22Rv1 (cell line): ENCODE measurements around the gene CREBRF.
"Not testable (repeated sequence)": the region's sequence is repeated elsewhere in the genome, so short reads cannot be mapped to it uniquely, and the experiment has no call there.

Source experiments
- H3K27ac ChIP-seq: fragments of 450-650 bp; 2 replicates; pipeline ENCODE4 v1.5.1; 2017
- ZFX ChIP-seq: fragments of 450-650 bp; IDR thresholded peaks from 2 replicates; pipeline ENCODE4 v1.6.1; 2017; ENCODE audit warnings: antibody characterized with exemption, borderline replicate concordance
- TF ChIP-seq, protein P1 (sequence below): fragments of 450-650 bp; IDR thresholded peaks from 2 replicates; pipeline ENCODE4 v1.5.1; 2017; ENCODE audit warnings: mild to moderate bottlenecking

CREBRF gene

DNA sequence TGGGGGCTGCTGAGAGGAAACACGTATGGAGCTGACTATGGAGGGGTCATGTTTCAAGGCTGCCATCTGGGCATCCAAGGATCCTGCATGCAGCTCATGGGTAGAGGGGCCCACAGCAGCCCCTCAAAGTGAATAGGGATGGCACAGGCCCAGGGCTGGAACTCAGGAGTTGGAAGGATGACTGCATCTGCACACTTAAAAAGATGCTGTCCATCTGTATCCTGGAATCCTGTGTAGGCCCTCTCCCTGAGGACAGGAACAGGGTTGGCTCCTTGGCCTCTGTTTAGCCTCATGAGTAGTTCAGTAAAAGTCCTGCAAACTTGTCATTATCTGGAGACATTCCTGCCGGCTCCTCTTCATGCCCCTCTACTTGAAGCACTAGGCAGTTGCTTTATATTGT, 92.2 kb downstream of the CREBRF start:
- TF ChIP-seq, protein P1, sequence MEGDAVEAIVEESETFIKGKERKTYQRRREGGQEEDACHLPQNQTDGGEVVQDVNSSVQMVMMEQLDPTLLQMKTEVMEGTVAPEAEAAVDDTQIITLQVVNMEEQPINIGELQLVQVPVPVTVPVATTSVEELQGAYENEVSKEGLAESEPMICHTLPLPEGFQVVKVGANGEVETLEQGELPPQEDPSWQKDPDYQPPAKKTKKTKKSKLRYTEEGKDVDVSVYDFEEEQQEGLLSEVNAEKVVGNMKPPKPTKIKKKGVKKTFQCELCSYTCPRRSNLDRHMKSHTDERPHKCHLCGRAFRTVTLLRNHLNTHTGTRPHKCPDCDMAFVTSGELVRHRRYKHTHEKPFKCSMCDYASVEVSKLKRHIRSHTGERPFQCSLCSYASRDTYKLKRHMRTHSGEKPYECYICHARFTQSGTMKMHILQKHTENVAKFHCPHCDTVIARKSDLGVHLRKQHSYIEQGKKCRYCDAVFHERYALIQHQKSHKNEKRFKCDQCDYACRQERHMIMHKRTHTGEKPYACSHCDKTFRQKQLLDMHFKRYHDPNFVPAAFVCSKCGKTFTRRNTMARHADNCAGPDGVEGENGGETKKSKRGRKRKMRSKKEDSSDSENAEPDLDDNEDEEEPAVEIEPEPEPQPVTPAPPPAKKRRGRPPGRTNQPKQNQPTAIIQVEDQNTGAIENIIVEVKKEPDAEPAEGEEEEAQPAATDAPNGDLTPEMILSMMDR = no peak
- TF ChIP-seq ZFX = no peak
- no peak overlapping the region for H3K27ac ChIP-seq

DNA sequence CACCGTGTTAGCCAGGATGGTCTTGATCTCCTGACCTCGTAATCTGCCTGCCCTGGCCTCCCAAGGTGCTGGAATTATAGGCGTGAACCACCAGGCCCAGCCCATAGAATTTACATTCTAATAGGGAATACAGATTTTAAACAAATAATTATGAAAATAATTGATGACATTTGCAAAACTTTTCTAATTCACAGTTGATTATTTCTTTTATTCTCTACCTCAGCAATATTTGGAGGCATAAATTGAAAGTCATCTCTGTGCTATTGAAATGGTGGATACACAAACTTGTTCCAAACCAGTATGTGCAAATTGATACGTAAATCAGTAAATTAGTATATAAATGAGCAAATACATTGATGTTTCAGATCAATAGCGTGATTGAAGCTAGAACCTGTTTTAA, 96.4 kb downstream of the CREBRF start:
- H3K27ac ChIP-seq = no peak overlapping the region
- no peak for TF ChIP-seq ZFX
- TF ChIP-seq, protein P1 = no peak

DNA sequence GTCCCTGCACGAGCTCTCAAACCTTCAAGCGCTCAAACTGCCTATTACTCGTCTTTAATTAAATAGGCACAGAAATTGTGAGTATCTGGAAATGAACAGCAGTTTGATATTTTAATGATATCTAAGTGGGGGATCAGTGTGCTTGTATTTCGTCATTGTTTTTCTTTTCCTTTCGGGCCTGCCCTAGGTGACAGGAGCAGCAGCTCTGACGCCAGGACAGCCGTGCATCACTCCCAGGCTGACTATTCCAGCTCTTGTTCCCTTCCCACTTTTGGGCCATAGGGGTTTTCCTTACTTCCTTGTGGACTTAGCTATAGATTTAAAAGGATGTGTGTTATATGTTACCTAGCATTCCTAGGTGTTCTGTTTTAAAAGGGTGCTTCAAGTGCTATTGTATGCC, 97.7 kb downstream of the CREBRF start:
- TF ChIP-seq, protein P1 = no peak
- no peak for TF ChIP-seq ZFX
- H3K27ac ChIP-seq = no peak overlapping the region

DNA sequence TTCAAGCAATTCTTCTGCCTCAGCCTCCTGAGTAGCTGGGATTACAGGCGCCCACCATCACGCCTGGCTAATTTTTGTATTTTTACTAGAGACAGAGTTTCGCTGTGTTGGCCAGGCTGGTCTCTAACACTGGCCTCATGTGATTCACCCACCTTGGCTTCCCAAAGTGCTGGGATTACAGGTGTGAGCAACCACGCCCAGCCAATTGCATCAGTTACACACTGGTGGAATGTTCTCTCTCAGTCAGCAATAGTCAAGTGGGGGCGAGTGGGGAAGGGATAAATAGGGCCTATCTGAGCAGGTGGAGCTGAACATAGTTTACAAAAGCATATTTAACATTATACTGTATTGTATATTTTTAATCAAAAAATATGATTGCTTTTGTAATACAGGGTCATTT, 98.5 kb downstream of the CREBRF start:
- H3K27ac ChIP-seq = not testable (repeated sequence)

DNA sequence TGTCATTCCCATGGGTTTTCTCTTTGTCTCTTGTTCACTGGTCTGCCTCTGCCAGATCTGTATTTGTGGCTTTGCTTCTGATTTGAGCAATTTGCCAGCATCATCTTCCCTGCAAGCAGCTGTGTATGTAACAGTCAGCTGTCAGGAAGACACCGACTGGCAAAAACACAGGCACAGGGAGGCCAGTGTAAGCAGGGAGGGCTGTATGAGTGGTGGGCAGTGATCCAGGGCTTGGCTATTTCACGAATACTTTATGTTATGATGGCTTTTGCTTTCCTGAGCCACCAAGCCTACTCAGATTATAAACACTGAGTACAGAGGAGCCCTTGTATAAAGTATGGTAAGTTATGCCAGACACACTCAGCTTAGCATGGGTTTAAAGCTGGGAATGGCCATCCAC, 99.8 kb downstream of the CREBRF start:
- TF ChIP-seq, protein P1 = no peak
- no peak for TF ChIP-seq ZFX
- H3K27ac ChIP-seq = no peak overlapping the region

DNA sequence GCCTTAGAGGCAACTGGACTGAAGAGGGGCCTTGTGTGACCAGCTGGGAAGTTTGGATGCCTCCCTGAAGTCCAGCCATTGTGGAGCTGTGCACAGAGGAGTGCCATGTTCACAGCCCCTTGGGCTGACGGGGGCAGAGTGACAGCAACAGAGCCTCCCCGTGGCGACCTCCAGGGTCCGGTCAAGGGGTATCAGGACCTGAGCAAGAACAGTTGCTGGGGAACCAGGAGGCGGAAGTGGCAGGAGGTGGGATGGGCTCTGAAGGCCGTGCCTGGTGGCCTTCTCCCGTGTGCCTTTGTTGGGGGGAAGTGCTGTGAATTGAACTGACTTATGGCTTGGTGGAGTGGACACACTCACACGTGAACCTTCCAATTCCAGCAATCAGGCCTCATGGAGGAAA, 102.2 kb downstream of the CREBRF start:
- no peak for TF ChIP-seq ZFX
- TF ChIP-seq, protein P1 = no peak
- H3K27ac ChIP-seq = no peak overlapping the region

DNA sequence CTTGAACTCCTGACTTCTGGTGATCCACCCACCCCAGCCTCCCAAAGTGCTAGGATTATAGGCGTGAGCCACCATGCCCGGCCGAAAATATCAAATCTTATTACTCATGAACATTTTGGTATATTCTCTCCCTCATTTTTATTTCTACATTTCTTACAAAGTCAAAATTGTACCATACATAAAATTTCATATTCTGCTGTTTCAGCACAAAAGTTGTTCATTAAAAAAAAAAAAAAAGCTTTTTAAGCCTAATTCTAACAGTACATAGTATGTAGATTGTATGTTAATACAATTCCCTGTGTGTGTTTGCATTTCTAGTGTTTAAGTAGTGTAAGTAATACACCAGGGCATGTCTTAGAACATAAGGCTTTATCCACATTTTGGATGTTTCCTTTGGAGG, 103.1 kb downstream of the CREBRF start:
- TF ChIP-seq, protein P1 = no peak
- no peak for TF ChIP-seq ZFX
- no peak overlapping the region for H3K27ac ChIP-seq

DNA sequence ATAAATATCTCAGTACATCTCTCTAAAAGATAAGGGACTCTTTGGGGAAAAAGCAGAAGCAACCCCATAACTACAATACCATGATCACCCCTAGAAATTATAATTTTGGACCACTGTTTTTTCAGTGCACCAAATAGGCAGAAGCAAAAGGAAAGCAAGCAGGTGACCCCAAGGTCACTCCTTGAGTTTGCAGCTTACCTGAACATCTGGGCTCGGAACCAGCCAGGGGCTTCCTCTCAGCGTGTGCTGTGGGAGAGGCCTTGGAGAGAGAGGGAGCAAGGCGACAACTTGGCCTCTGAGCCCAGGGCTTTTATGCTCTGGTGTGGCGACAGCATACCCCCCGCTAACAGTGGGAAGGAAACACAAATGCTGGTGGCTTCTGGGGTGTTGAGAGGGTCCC, 105.0 kb downstream of the CREBRF start:
- H3K27ac ChIP-seq = no peak overlapping the region
- no peak for TF ChIP-seq ZFX
- TF ChIP-seq, protein P1 = no peak
